ENCODE data around the gene DNAJC7.
"Not testable (repeated sequence)": the region's sequence is repeated elsewhere in the genome, so short reads cannot be mapped to it uniquely, and the experiment has no call there.

GRCh38 chr17:41930833-41931156, 86.4 kb downstream of the DNAJC7 start:
- not testable (repeated sequence) for TF ChIP-seq ZNF274 (IDR thresholded peaks at IDR 0.05; ENCODE audit: low read depth, low read length); YY1 (IDR thresholded peaks at IDR 0.05; ENCODE audit: insufficient read depth, insufficient read length)

All from NT2/D1 (cell line).